ENCODE measurements around the gene TBC1D22A.

The TBC1D22A gene

GRCh38 chr22:46737976-46738646 lies 24.3 kb upstream of the TBC1D22A start, which contains the start of gene CERK:
CERK (minus strand) TSS chr22:46738252; CDS start chr22:46738148, 104 bp downstream.
- DNase-seq: peak; percentile 57

GRCh38 chr22:46738647-46739093 lies 23.8 kb upstream of the TBC1D22A start:
- DNase-seq: peak; percentile 21

- peak; percentile 61 for DNase-seq
Observed at GRCh38 chr22:46739094-46739870, 23.2 kb upstream of the TBC1D22A start.

GRCh38 chr22:46740910-46741780 lies 21.3 kb upstream of the TBC1D22A start:
- DNase-seq: no peak

GRCh38 chr22:46741974-46742519 lies 20.4 kb upstream of the TBC1D22A start:
- DNase-seq: no peak

- DNase-seq: no peak
Observed at GRCh38 chr22:46742576-46743221, 19.8 kb upstream of the TBC1D22A start.

GRCh38 chr22:46744581-46744980 lies 17.9 kb upstream of the TBC1D22A start:
- DNase-seq: no peak

- DNase-seq: no peak
Observed at GRCh38 chr22:46746192-46746591, 16.3 kb upstream of the TBC1D22A start.

GRCh38 chr22:46746620-46747019 lies 15.8 kb upstream of the TBC1D22A start:
- no peak for DNase-seq

- DNase-seq: no peak
Observed at GRCh38 chr22:46747646-46748045, 14.8 kb upstream of the TBC1D22A start.

GRCh38 chr22:46748206-46748907 lies 14.1 kb upstream of the TBC1D22A start:
- no peak for DNase-seq

- DNase-seq: peak; percentile 54
Observed at GRCh38 chr22:46748908-46749675, 13.4 kb upstream of the TBC1D22A start.

- DNase-seq: peak; percentile 83
Observed at GRCh38 chr22:46749682-46750529, 12.5 kb upstream of the TBC1D22A start.

- DNase-seq: no peak
Observed at GRCh38 chr22:46750530-46750800, 12.0 kb upstream of the TBC1D22A start.

GRCh38 chr22:46750863-46751443 lies 11.5 kb upstream of the TBC1D22A start:
- DNase-seq: no peak

GRCh38 chr22:46752286-46752987 lies 10.0 kb upstream of the TBC1D22A start:
- no peak for DNase-seq

GRCh38 chr22:46752988-46753310 lies 9.5 kb upstream of the TBC1D22A start:
- DNase-seq: no peak

- DNase-seq: no peak
Observed at GRCh38 chr22:46753360-46753759, 9.1 kb upstream of the TBC1D22A start.

- DNase-seq: no peak
Observed at GRCh38 chr22:46753761-46754109, 8.7 kb upstream of the TBC1D22A start.
